HepG2 (cell line): Measurements from ENCODE around the gene FOLR1. TPM values are rescaled to one million over a fixed set of nuclear protein-coding genes. Genes with fewer than 3 reads are reported as not detected.
"Not testable (repeated sequence)": the region's sequence is repeated elsewhere in the genome, so short reads cannot be mapped to it uniquely, and the experiment has no call there.

Experiments used
- ATAC-seq: fragments of 200-7000 bp; cut with Tn5 transposase; 3 replicates; pipeline ENCODE4 v1.9.1; 2020; ENCODE audit warnings: mild to moderate bottlenecking, moderate library complexity
- BruUV-seq: library from RNA; stranded (reverse); fragments of 400-500 nt; replicated peaks from 2 replicates; lab custom pipeline; 2021; lab: Mats Ljungman, UMichigan
- CTCF ChIA-PET: fragments of 300-600 bp; formaldehyde crosslinking; extraction: SDS; loops from one replicate; lab custom pipeline; 2021; ENCODE audit warnings: low total read pairs, inconsistent platforms, low intra/inter-chr PET ratio; lab: Yijun Ruan, JAX
- POLR2A ChIA-PET: fragments of 350-600 bp; sonication (Branson Sonifier 250); formaldehyde crosslinking; loops from one replicate; lab custom pipeline; 2020; ENCODE audit warnings: antibody characterized with exemption, inconsistent platforms; lab: Yijun Ruan, JAX
- DNase-seq: peaks from one replicate; pipeline ENCODE4 v3.0.0-alpha.2; 2015; ENCODE audit warnings: low spot score
- FAIRE-seq: peaks from 3 replicates; lab custom pipeline; 2011; peaks lifted over from hg19 to GRCh38; lab: Jason Lieb, UNC
- H2AFZ ChIP-seq: one replicate; pipeline ENCODE4 v1.6.1; 2011; ENCODE audit warnings: low read length, inconsistent platforms
- H3K27ac ChIP-seq: fragments of 300-600 bp; 3 replicates; pipeline ENCODE4 v1.8.0; 2011; ENCODE audit warnings: mixed run types, mild to moderate bottlenecking, mixed read lengths, low read length, inconsistent platforms; ENCODE audit not compliant: insufficient read depth; ENCODE audit errors: extremely low read length
- H3K27me3 ChIP-seq, 2 experiments: fragments of 200-600 bp in 1 of 2; 2 replicates in 1 of 2; 3 replicates in 1 of 2; pipeline versions ENCODE4 v1.6.0 to v1.8.0; 2011; ENCODE audit warnings: low read length in 2 of 2, mild to moderate bottlenecking in 2 of 2, moderate library complexity in 2 of 2, inconsistent platforms in 1 of 2; ENCODE audit not compliant: insufficient read depth in 2 of 2, control insufficient read depth in 1 of 2
- H3K36me3 ChIP-seq, 2 experiments: fragments of 200-600 bp in 1 of 2; replicated peaks in 1 of 2; 2 replicates in 1 of 2; 3 replicates in 1 of 2; pipeline versions ENCODE4 v1.5.1 to v1.8.0; 2011; ENCODE audit warnings: low read length in 2 of 2, inconsistent platforms in 1 of 2; ENCODE audit not compliant: insufficient read depth in 2 of 2, control insufficient read depth in 1 of 2
- H3K4me1 ChIP-seq: 2 replicates; pipeline ENCODE4 v1.5.1; 2012; ENCODE audit warnings: low read length, inconsistent platforms; ENCODE audit not compliant: insufficient read depth
- H3K4me2 ChIP-seq: 2 replicates; pipeline ENCODE4 v1.6.0; 2011; ENCODE audit warnings: low read depth, low read length, inconsistent platforms
- H3K4me3 ChIP-seq, 3 experiments: fragments of 200-600 bp in 1 of 3; sonication (generic), shearing (Covaris generic) in 1 of 3; replicated peaks in 1 of 3; 2 replicates each; pipeline ENCODE4 v1.5.1; 2011 to 2016; ENCODE audit warnings: low read length in 3 of 3, inconsistent platforms in 2 of 3, low read depth in 2 of 3, mild to moderate bottlenecking in 2 of 3, control low read depth in 1 of 3, mixed read lengths in 1 of 3; ENCODE audit not compliant: insufficient read depth in 1 of 3
- H3K79me2 ChIP-seq: one replicate; pipeline ENCODE4 v1.6.1; 2011; ENCODE audit warnings: low read length, inconsistent platforms; ENCODE audit not compliant: insufficient read depth
- H3K9ac ChIP-seq: 2 replicates; pipeline ENCODE4 v1.6.0; 2011; ENCODE audit warnings: mild to moderate bottlenecking, low read depth, low read length, inconsistent platforms; ENCODE audit not compliant: insufficient read depth
- H3K9me3 ChIP-seq: 2 replicates; pipeline ENCODE4 v1.5.1; 2012; ENCODE audit warnings: mild to moderate bottlenecking, low read length
- H4K20me1 ChIP-seq: 2 replicates; pipeline ENCODE4 v1.6.0; 2011; ENCODE audit warnings: inconsistent platforms, mild to moderate bottlenecking, low read length, moderate library complexity; ENCODE audit not compliant: insufficient read depth
- ATF1 ChIP-seq: IDR thresholded peaks from 2 replicates; pipeline ENCODE4 v1.6.1; 2016; ENCODE audit warnings: mild to moderate bottlenecking, control low read depth
- ATF7-NPFF ChIP-seq: sonication (generic); formaldehyde crosslinking; IDR thresholded peaks from 2 replicates; pipeline ENCODE4 v1.8.1; 2023; ENCODE audit warnings: mild to moderate bottlenecking, low read depth, missing genetic modification reagents, moderate library complexity
- SIX4 ChIP-seq: sonication (generic); formaldehyde crosslinking; IDR thresholded peaks from 2 replicates; pipeline ENCODE4 v1.4.0; 2020; ENCODE audit warnings: missing genetic modification reagents
- ZNF564 ChIP-seq: sonication (generic); formaldehyde crosslinking; IDR thresholded peaks from 2 replicates; pipeline ENCODE4 v1.8.1; 2023; ENCODE audit warnings: mild to moderate bottlenecking, missing genetic modification reagents
- ZNF574 ChIP-seq: sonication (generic); formaldehyde crosslinking; IDR thresholded peaks from 2 replicates; pipeline ENCODE4 v1.4.0; 2020; ENCODE audit warnings: missing genetic modification reagents
- WGBS: methylation state at CpG from one replicate; pipeline ENCODE4 v1.1.6; 2017; ENCODE audit warnings: low lambda C conversion rate; 5-methylcytosine and 5-hydroxymethylcytosine counted together
- in situ Hi-C: cut with HindIII; loops from 2 replicates; pipeline ENCODE4 v1.10.0; 2017; ENCODE audit warnings: low pct_unique_long_range_greater_than_20kb; ENCODE audit not compliant: extremely low pct_ligation_motif_present
- intact Hi-C: fragments of 100-400 bp; cut with micrococcal nuclease; formaldehyde crosslinking; loops from one replicate; pipeline ENCODE4 v1.10.0; 2022; ENCODE audit not compliant: unreplicated experiment
- polyA plus RNA-seq, 8 experiments: library from polyadenylated mRNA; depleted of rRNA in 3 of 8; stranded (reverse) in 7 of 8; unstranded in 1 of 8; fragments of >200 nt; fragmentation: Illumina TruSeq in 4 of 8; extraction: Trizol in 4 of 8; gene quantifications; 2 replicates each; pipeline versions ENCODE4 v1.2.1 to v1.2.3, GENCODE V29; 2011 to 2016; ENCODE audit warnings: low read depth in 4 of 8, missing spikeins in 1 of 8, mixed read lengths in 1 of 8; ENCODE audit not compliant: insufficient read depth in 1 of 8
- total RNA-seq, 5 experiments: library from RNA; depleted of rRNA; stranded (reverse); fragments of >200 nt; fragmentation: Illumina TruSeq; extraction: Trizol; gene quantifications; 2 replicates each; pipeline ENCODE4 v1.2.3, GENCODE V29; 2016; ENCODE audit warnings: low read depth in 1 of 5

The FOLR1 gene
- total and polyA plus RNA-seq, 2 of the 13 experiments (the other 11 are each of a cell fraction or from before 2014, with no cell fraction given), result 0.20 TPM; not detected in 1

GRCh38 chr11:72195518-72196270 lies 3.8 kb downstream of the FOLR1 start (continued):
- no peak for TF ChIP-seq ZNF574 (CRISPR knock-in tag)
- no peak for TF ChIP-seq ATF1 (CRISPR knock-in tag)
- TF ChIP-seq ATF7-NPFF, result no peak
- TF ChIP-seq SIX4 (CRISPR knock-in tag), result no peak
- TF ChIP-seq ZNF564 (CRISPR knock-in tag), result no peak
- TF ChIP-seq, all 625 proteins: peak for 0

GRCh38 chr11:72201445-72201844 lies 9.5 kb downstream of the FOLR1 start:
- POLR2A ChIA-PET, H3K4me3 ChIP-seq, H3K27ac ChIP-seq, H2AFZ ChIP-seq, BruUV-seq, ATAC-seq, FAIRE-seq, in situ Hi-C loops, DNase-seq, H3K4me2 ChIP-seq, H4K20me1 ChIP-seq, H3K4me1 ChIP-seq, intact Hi-C loops, H3K36me3 ChIP-seq, H3K27me3 ChIP-seq, H3K9me3 ChIP-seq, H3K79me2 ChIP-seq, CTCF ChIA-PET, H3K9ac ChIP-seq: not testable (repeated sequence)
- WGBS, result 92% methylated on average over 43 of the region's 43 CpGs
